ENCODE data around the gene ATP4B. TPM values are rescaled to one million over a fixed set of nuclear protein-coding genes. Genes with fewer than 3 reads are reported as not detected.

Gene ATP4B
- total and polyA plus RNA-seq, 2 experiments from 2014 or later = 16.2 to 30.8 TPM

GRCh38 chr13:113638173-113638746, 19.7 kb downstream of the ATP4B start:
- DNase-seq (ENCODE audit: low spot score) = no peak
- H3K4me2 ChIP-seq = no peak overlapping the region
- no peaks in the 10 kb centered on the region for H3K9me3 ChIP-seq (ENCODE audit: low read depth)
- TF ChIP-seq CTCF (IDR thresholded peaks at IDR 0.05; ENCODE audit: poor library complexity) = no peak
- TF ChIP-seq EZH2 (IDR thresholded peaks at IDR 0.05; ENCODE audit: borderline replicate concordance) = no peak
- TF ChIP-seq EZH2phosphoT487 (IDR thresholded peaks at IDR 0.05; ENCODE audit: low read depth, severe bottlenecking, unreplicated experiment) = no peak
- H3K36me3 ChIP-seq (replicated peaks; ENCODE audit: insufficient read depth, low read depth) = peaks cover 4% of the 10 kb centered on the region
- H4K20me1 ChIP-seq (ENCODE audit: insufficient read depth, poor library complexity, severe bottlenecking) = no peaks in the 10 kb centered on the region
- H3K4me3 ChIP-seq = no peak overlapping the region
- H3K4me1 ChIP-seq (ENCODE audit: insufficient read depth) = no peaks in the 10 kb centered on the region
- no peaks in the 10 kb centered on the region for H3K79me2 ChIP-seq
- WGBS (ENCODE audit: low lambda C conversion rate, missing lambda C conversion rate) = 97% methylated on average over 37 of the region's 37 CpGs
- H3K27me3 ChIP-seq = no peaks in the 10 kb centered on the region
- H2AFZ ChIP-seq = no peak overlapping the region
- H3K27ac ChIP-seq = no peak overlapping the region
- no peaks in the 10 kb centered on the region for H3K9me2 ChIP-seq (replicated peaks; ENCODE audit: insufficient read depth)

GRCh38 chr13:113637262-113638160, 20.5 kb downstream of the ATP4B start:
- Histone ChIP-seq H3K4me1 (ENCODE audit: insufficient read depth) (no peaks in the 10 kb centered on the region), H3K27me3 (no peaks in the 10 kb centered on the region), H3K36me3 (replicated peaks; ENCODE audit: insufficient read depth, low read depth) (peaks cover 3% of the 10 kb centered on the region), H3K4me2 (no peak overlapping the region), H3K79me2 (no peaks in the 10 kb centered on the region), H3K9me3 (ENCODE audit: low read depth) (no peaks in the 10 kb centered on the region), H3K27ac (no peak overlapping the region), H2AFZ (no peak overlapping the region), H4K20me1 (ENCODE audit: insufficient read depth, poor library complexity, severe bottlenecking) (no peaks in the 10 kb centered on the region), H3K4me3 (no peak overlapping the region), H3K9me2 (replicated peaks; ENCODE audit: insufficient read depth) (no peaks in the 10 kb centered on the region)
- 94% methylated on average over 30 of the region's 30 CpGs for WGBS (ENCODE audit: low lambda C conversion rate, missing lambda C conversion rate)
- DNase-seq (ENCODE audit: low spot score) = no peak
- TF ChIP-seq EZH2 (IDR thresholded peaks at IDR 0.05; ENCODE audit: borderline replicate concordance) = no peak
- no peak for TF ChIP-seq EZH2phosphoT487 (IDR thresholded peaks at IDR 0.05; ENCODE audit: low read depth, severe bottlenecking, unreplicated experiment)
- no peak for TF ChIP-seq CTCF (IDR thresholded peaks at IDR 0.05; ENCODE audit: poor library complexity)

GRCh38 chr13:113636266-113636963, 21.6 kb downstream of the ATP4B start:
- H3K27ac ChIP-seq = no peak overlapping the region
- no peaks in the 10 kb centered on the region for H3K36me3 ChIP-seq (replicated peaks; ENCODE audit: insufficient read depth, low read depth)

More at GRCh38 chr13:113636266-113636963, 21.6 kb downstream of the ATP4B start:
- WGBS (ENCODE audit: low lambda C conversion rate, missing lambda C conversion rate) = 96% methylated on average over 24 of the region's 24 CpGs
- no peaks in the 10 kb centered on the region for H3K9me3 ChIP-seq (ENCODE audit: low read depth)
- TF ChIP-seq EZH2 (IDR thresholded peaks at IDR 0.05; ENCODE audit: borderline replicate concordance) = no peak
- no peak for TF ChIP-seq CTCF (IDR thresholded peaks at IDR 0.05; ENCODE audit: poor library complexity)
- TF ChIP-seq EZH2phosphoT487 (IDR thresholded peaks at IDR 0.05; ENCODE audit: low read depth, severe bottlenecking, unreplicated experiment) = no peak
- H3K27me3 ChIP-seq = no peaks in the 10 kb centered on the region
- no peaks in the 10 kb centered on the region for H3K9me2 ChIP-seq (replicated peaks; ENCODE audit: insufficient read depth)
- H3K79me2 ChIP-seq = no peaks in the 10 kb centered on the region
- no peak overlapping the region for H3K4me3 ChIP-seq
- H3K4me1 ChIP-seq (ENCODE audit: insufficient read depth) = no peaks in the 10 kb centered on the region
- H3K4me2 ChIP-seq = no peak overlapping the region
- no peak for DNase-seq (ENCODE audit: low spot score)
- H2AFZ ChIP-seq = no peak overlapping the region
- H4K20me1 ChIP-seq (ENCODE audit: insufficient read depth, poor library complexity, severe bottlenecking) = no peaks in the 10 kb centered on the region
